IMR-90 (cell line): ENCODE results near the gene MRPL12. TPM values are rescaled to one million over a fixed set of nuclear protein-coding genes. Genes with fewer than 3 reads are reported as not detected.

Experiments used
- ATAC-seq: fragments of 200-7000 bp; cut with Tn5 transposase; 2 replicates; pipeline ENCODE4 v1.9.1; 2020; ENCODE audit warnings: low read depth, mild to moderate bottlenecking, moderate library complexity
- BruUV-seq: library from RNA; stranded (reverse); fragments of 400-500 nt; replicated peaks from 2 replicates; lab custom pipeline; 2021; lab: Mats Ljungman, UMichigan
- CTCF ChIA-PET: fragments of 300-600 bp; formaldehyde crosslinking; extraction: SDS; loops from one replicate; lab custom pipeline; 2021; ENCODE audit warnings: antibody characterized with exemption; lab: Yijun Ruan, JAX
- POLR2A ChIA-PET: fragments of 300-600 bp; sonication (Branson Sonifier 250); formaldehyde crosslinking; loops from one replicate; lab custom pipeline; 2022; ENCODE audit warnings: antibody characterized with exemption; ENCODE audit not compliant: unreplicated experiment; lab: Charles Lee
- DNase-seq: peaks from one replicate; pipeline ENCODE4 v3.0.0; 2013
- H2AFZ ChIP-seq: replicated peaks from 2 replicates; pipeline ENCODE3; 2013; ENCODE audit warnings: low read length, mild to moderate bottlenecking; ENCODE audit not compliant: poor library complexity
- H2AK5ac ChIP-seq: 2 replicates; pipeline ENCODE4 v1.6.1; 2013; ENCODE audit warnings: low read depth, low read length, inconsistent platforms
- H2AK9ac ChIP-seq: replicated peaks from 2 replicates; pipeline ENCODE3; 2013; ENCODE audit warnings: mild to moderate bottlenecking, low read depth, low read length, moderate library complexity; ENCODE audit not compliant: poor library complexity
- H2BK120ac ChIP-seq: 2 replicates; pipeline ENCODE4 v1.6.1; 2013; ENCODE audit warnings: low read depth, low read length, inconsistent platforms
- H2BK15ac ChIP-seq: 3 replicates; pipeline ENCODE4 v1.6.1; 2013; ENCODE audit warnings: low read depth, low read length, inconsistent platforms
- H2BK20ac ChIP-seq: 2 replicates; pipeline ENCODE4 v1.6.1; 2013; ENCODE audit warnings: low read depth, mild to moderate bottlenecking, inconsistent platforms, low read length, moderate library complexity
- H2BK5ac ChIP-seq: 2 replicates; pipeline ENCODE4 v1.6.1; 2013; ENCODE audit warnings: mild to moderate bottlenecking, low read depth, low read length, inconsistent platforms; ENCODE audit not compliant: poor library complexity, severe bottlenecking
- H3K14ac ChIP-seq: replicated peaks from 2 replicates; pipeline ENCODE4 v1.6.1; 2013; ENCODE audit warnings: low read depth, low read length, inconsistent platforms
- H3K18ac ChIP-seq: 2 replicates; pipeline ENCODE4 v1.6.1; 2013; ENCODE audit warnings: low read depth, low read length, control low read depth
- H3K23ac ChIP-seq: 2 replicates; pipeline ENCODE4 v1.6.1; 2013; ENCODE audit warnings: low read depth, low read length, inconsistent platforms
- H3K27ac ChIP-seq: 2 replicates; pipeline ENCODE4 v1.5.1; 2013; ENCODE audit warnings: mild to moderate bottlenecking, control low read depth, low read length; ENCODE audit not compliant: insufficient read depth
- H3K27me3 ChIP-seq: 2 replicates; pipeline ENCODE4 v1.6.1; 2013; ENCODE audit warnings: low read length; ENCODE audit not compliant: control insufficient read depth, insufficient read depth
- H3K36me3 ChIP-seq: 2 replicates; pipeline ENCODE4 v1.6.1; 2013; ENCODE audit warnings: low read length, mixed read lengths; ENCODE audit not compliant: control insufficient read depth, insufficient read depth
- H3K4ac ChIP-seq: 2 replicates; pipeline ENCODE4 v1.6.1; 2013; ENCODE audit warnings: low read depth, low read length, inconsistent platforms
- H3K4me1 ChIP-seq: 2 replicates; pipeline ENCODE4 v1.6.1; 2013; ENCODE audit warnings: low read length, mixed read lengths; ENCODE audit not compliant: control insufficient read depth, insufficient read depth
- H3K4me2 ChIP-seq: 2 replicates; pipeline ENCODE4 v1.6.1; 2013; ENCODE audit warnings: low read depth, mild to moderate bottlenecking, control low read depth, low read length, moderate library complexity
- H3K4me3 ChIP-seq: 2 replicates; pipeline ENCODE4 v1.5.1; 2013; ENCODE audit warnings: low read depth, mild to moderate bottlenecking, control low read depth, low read length, moderate library complexity; ENCODE audit not compliant: insufficient read depth
- H3K56ac ChIP-seq: 2 replicates; pipeline ENCODE4 v1.6.1; 2013; ENCODE audit warnings: low read length, inconsistent platforms; ENCODE audit not compliant: insufficient read depth; ENCODE audit errors: extremely low read depth
- H3K79me1 ChIP-seq, 2 experiments: 2 replicates each; pipeline ENCODE4 v1.6.1; 2013; ENCODE audit warnings: low read length in 2 of 2, inconsistent platforms in 1 of 2, low read depth in 1 of 2
- H3K9ac ChIP-seq: 2 replicates; pipeline ENCODE4 v1.6.1; 2013; ENCODE audit warnings: low read depth, low read length, control low read depth
- H3K9me1 ChIP-seq: 2 replicates; pipeline ENCODE4 v1.6.1; 2013; ENCODE audit warnings: low read length, inconsistent platforms; ENCODE audit not compliant: insufficient read depth
- H3K9me3 ChIP-seq: 2 replicates; pipeline ENCODE4 v1.6.1; 2013; ENCODE audit warnings: low read length; ENCODE audit not compliant: control insufficient read depth, insufficient read depth
- H4K20me1 ChIP-seq: 2 replicates; pipeline ENCODE4 v1.6.1; 2013; ENCODE audit warnings: low read length, inconsistent platforms; ENCODE audit not compliant: insufficient read depth
- H4K5ac ChIP-seq: 2 replicates; pipeline ENCODE4 v1.6.1; 2013; ENCODE audit warnings: mild to moderate bottlenecking, low read depth, low read length, control low read depth
- H4K8ac ChIP-seq, 2 experiments: 2 replicates each; pipeline ENCODE4 v1.6.1; 2013; ENCODE audit warnings: low read depth in 2 of 2, low read length in 2 of 2, control low read depth in 1 of 2, inconsistent platforms in 1 of 2
- H4K91ac ChIP-seq: 2 replicates; pipeline ENCODE4 v1.6.1; 2013; ENCODE audit warnings: low read depth, low read length, inconsistent platforms; ENCODE audit not compliant: insufficient read depth
- BHLHE40 ChIP-seq: fragments of 150-350 bp; IDR thresholded peaks from 2 replicates; pipeline ENCODE4 v1.6.1; 2016; ENCODE audit warnings: mild to moderate bottlenecking, low read depth, low read length
- CEBPB ChIP-seq: IDR thresholded peaks from 2 replicates; pipeline ENCODE4 v1.6.1; 2012; ENCODE audit warnings: low read depth, low read length, improper control_type of control experiment
- CHD1 ChIP-seq: IDR thresholded peaks from 2 replicates; pipeline ENCODE4 v1.6.1; 2012; ENCODE audit warnings: low read depth, low read length, improper control_type of control experiment
- ELK1 ChIP-seq: fragments of 150-350 bp; IDR thresholded peaks from 2 replicates; pipeline ENCODE4 v1.6.1; 2016; ENCODE audit warnings: low read depth, mild to moderate bottlenecking, low read length, moderate library complexity, borderline replicate concordance
- FOS ChIP-seq: fragments of 150-350 bp; IDR thresholded peaks from 2 replicates; pipeline ENCODE4 v1.6.1; 2016; ENCODE audit warnings: low read depth, low read length
- MAFK ChIP-seq: IDR thresholded peaks from 2 replicates; pipeline ENCODE4 v1.6.1; 2012; ENCODE audit warnings: low read depth, low read length, improper control_type of control experiment
- MAZ ChIP-seq: IDR thresholded peaks from 2 replicates; pipeline ENCODE4 v1.6.1; 2012; ENCODE audit warnings: low read depth, mild to moderate bottlenecking, low read length, improper control_type of control experiment, moderate library complexity, borderline replicate concordance
- MXI1 ChIP-seq: IDR thresholded peaks from 2 replicates; pipeline ENCODE4 v1.6.1; 2012; ENCODE audit warnings: low read depth, mild to moderate bottlenecking, low read length, moderate library complexity, borderline replicate concordance
- NFE2L2 ChIP-seq: fragments of 150-350 bp; IDR thresholded peaks from 2 replicates; pipeline ENCODE4 v1.6.1; 2016; ENCODE audit warnings: low read depth, mild to moderate bottlenecking, low read length
- POLR2A ChIP-seq: IDR thresholded peaks from 2 replicates; pipeline ENCODE4 v1.6.1; 2012; ENCODE audit warnings: mild to moderate bottlenecking, low read depth, low read length
- RAD21 ChIP-seq: IDR thresholded peaks from 2 replicates; pipeline ENCODE4 v1.6.1; 2012; ENCODE audit warnings: low read length, improper control_type of control experiment
- RCOR1 ChIP-seq: IDR thresholded peaks from 2 replicates; pipeline ENCODE4 v1.6.1; 2012; ENCODE audit warnings: mild to moderate bottlenecking, low read length, improper control_type of control experiment; ENCODE audit not compliant: insufficient replicate concordance
- RFX5 ChIP-seq: IDR thresholded peaks from 2 replicates; pipeline ENCODE4 v1.8.0; 2012; ENCODE audit warnings: low read depth, mild to moderate bottlenecking, low read length, moderate library complexity
- SMC3 ChIP-seq: fragments of 150-350 bp; IDR thresholded peaks from 2 replicates; pipeline ENCODE4 v1.6.1; 2016; ENCODE audit warnings: low read depth, mild to moderate bottlenecking, antibody characterized with exemption, low read length, moderate library complexity
- WGBS, 2 experiments: methylation state at CpG; one replicate each; pipeline versions ENCODE4 v1.1.5 to v1.1.7; 2013; ENCODE audit warnings: missing lambda C conversion rate in 2 of 2; ENCODE audit not compliant: insufficient read length in 1 of 2; ENCODE audit errors: extremely low coverage in 2 of 2; 5-methylcytosine and 5-hydroxymethylcytosine counted together
- dilution Hi-C: fragments of 300-500 bp; cut with HindIII; formaldehyde crosslinking; loops from one replicate; pipeline ENCODE4 v1.14.3; 2018; ENCODE audit warnings: low sequenced_read_pairs; ENCODE audit not compliant: unreplicated experiment
- in situ Hi-C: fragments of 300-500 bp; cut with MboI; formaldehyde crosslinking; loops from 3 replicates; pipeline ENCODE4 v1.14.3; 2019; ENCODE audit warnings: low sequenced_read_pairs, inconsistent platforms, mixed read lengths
- intact Hi-C: fragments of 100-400 bp; cut with micrococcal nuclease; formaldehyde crosslinking; loops from 2 replicates; pipeline ENCODE4 v1.10.0; 2022
- polyA plus RNA-seq, 3 experiments: library from polyadenylated mRNA; depleted of rRNA; stranded (reverse); fragments of >200 nt; gene quantifications; 2 replicates each; pipeline ENCODE4 v1.2.3, GENCODE V29; 2012; ENCODE audit warnings: low replicate concordance in 1 of 3
- total RNA-seq: library from RNA; depleted of rRNA; stranded (reverse); fragments of >200 nt; gene quantifications from 2 replicates; pipeline ENCODE4 v1.2.3, GENCODE V29; 2012
- TF ChIP-seq, protein P1 (sequence below): fragments of 150-350 bp; IDR thresholded peaks from 2 replicates; pipeline ENCODE4 v1.6.1; 2017; ENCODE audit warnings: mild to moderate bottlenecking, antibody characterized with exemption, low read length, low read depth
- TF ChIP-seq, protein P2 (sequence below): conservative IDR thresholded peaks from 2 replicates; pipeline ENCODE4 v1.5.1; 2012; ENCODE audit warnings: mild to moderate bottlenecking, low read depth, low read length, improper control_type of control experiment

Gene MRPL12
- total and polyA plus RNA-seq, 2 of the 4 experiments (the other 2 are of a cell fraction) = 17.2 to 111 TPM

- H3K4me3 ChIP-seq = no peak overlapping the region
- H2BK20ac ChIP-seq = no peak overlapping the region
- DNase-seq (no peak), ATAC-seq (no peak)
- H2AFZ ChIP-seq = no peak overlapping the region
- WGBS, 2 experiments = 90% methylated on average over 7 of the region's 23 CpGs; no CpG with 5 or more reads in 1 of the 2 experiments
- no peaks in the 10 kb centered on the region for H3K9me1 ChIP-seq
- no peak overlapping the region for H3K23ac ChIP-seq
- H3K36me3 ChIP-seq = no peaks in the 10 kb centered on the region
- no peak overlapping the region for H3K4ac ChIP-seq
- H2AK5ac ChIP-seq = no peak overlapping the region
- no peak overlapping the region for H3K4me2 ChIP-seq
- no peak overlapping the region for H2BK5ac ChIP-seq
- CTCF ChIA-PET = no interaction called here
- no peak overlapping the region for H3K27ac ChIP-seq
- TF ChIP-seq SMC3 = no peak
- TF ChIP-seq ELK1 = no peak
- TF ChIP-seq FOS = no peak
- no peak for TF ChIP-seq MXI1
- TF ChIP-seq, protein P1, sequence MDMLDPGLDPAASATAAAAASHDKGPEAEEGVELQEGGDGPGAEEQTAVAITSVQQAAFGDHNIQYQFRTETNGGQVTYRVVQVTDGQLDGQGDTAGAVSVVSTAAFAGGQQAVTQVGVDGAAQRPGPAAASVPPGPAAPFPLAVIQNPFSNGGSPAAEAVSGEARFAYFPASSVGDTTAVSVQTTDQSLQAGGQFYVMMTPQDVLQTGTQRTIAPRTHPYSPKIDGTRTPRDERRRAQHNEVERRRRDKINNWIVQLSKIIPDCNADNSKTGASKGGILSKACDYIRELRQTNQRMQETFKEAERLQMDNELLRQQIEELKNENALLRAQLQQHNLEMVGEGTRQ = no peak
- TF ChIP-seq RFX5 = no peak
- TF ChIP-seq MAFK = no peak
- no peak for TF ChIP-seq MAZ
- TF ChIP-seq CEBPB = no peak
- no peak for TF ChIP-seq NFE2L2
- no peak for TF ChIP-seq CHD1
- no peak for TF ChIP-seq BHLHE40
- TF ChIP-seq RAD21 = no peak
- no peak for TF ChIP-seq RCOR1
- TF ChIP-seq, protein P2, sequence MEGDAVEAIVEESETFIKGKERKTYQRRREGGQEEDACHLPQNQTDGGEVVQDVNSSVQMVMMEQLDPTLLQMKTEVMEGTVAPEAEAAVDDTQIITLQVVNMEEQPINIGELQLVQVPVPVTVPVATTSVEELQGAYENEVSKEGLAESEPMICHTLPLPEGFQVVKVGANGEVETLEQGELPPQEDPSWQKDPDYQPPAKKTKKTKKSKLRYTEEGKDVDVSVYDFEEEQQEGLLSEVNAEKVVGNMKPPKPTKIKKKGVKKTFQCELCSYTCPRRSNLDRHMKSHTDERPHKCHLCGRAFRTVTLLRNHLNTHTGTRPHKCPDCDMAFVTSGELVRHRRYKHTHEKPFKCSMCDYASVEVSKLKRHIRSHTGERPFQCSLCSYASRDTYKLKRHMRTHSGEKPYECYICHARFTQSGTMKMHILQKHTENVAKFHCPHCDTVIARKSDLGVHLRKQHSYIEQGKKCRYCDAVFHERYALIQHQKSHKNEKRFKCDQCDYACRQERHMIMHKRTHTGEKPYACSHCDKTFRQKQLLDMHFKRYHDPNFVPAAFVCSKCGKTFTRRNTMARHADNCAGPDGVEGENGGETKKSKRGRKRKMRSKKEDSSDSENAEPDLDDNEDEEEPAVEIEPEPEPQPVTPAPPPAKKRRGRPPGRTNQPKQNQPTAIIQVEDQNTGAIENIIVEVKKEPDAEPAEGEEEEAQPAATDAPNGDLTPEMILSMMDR = no peak
- no peak for TF ChIP-seq POLR2A
- no peak overlapping the region for H3K56ac ChIP-seq
- H4K8ac ChIP-seq = no peak overlapping the region
- in situ Hi-C loops = no loop called here
- H3K27me3 ChIP-seq = no peaks in the 10 kb centered on the region
- no peaks in the 10 kb centered on the region for H3K79me1 ChIP-seq
- H3K9ac ChIP-seq = no peak overlapping the region
- peaks cover 2% of the 10 kb centered on the region; the same call in 1 of the 2 replicates for H3K4me1 ChIP-seq
- no peak overlapping the region for H4K91ac ChIP-seq
- H4K5ac ChIP-seq = no peak overlapping the region
- H4K20me1 ChIP-seq = no peaks in the 10 kb centered on the region
- no TSS peak for BruUV-seq
- no peak overlapping the region for H2BK15ac ChIP-seq
- H3K18ac ChIP-seq = no peak overlapping the region
- no peaks in the 10 kb centered on the region for H3K9me3 ChIP-seq
- no peak overlapping the region for H2AK9ac ChIP-seq
- dilution Hi-C loops = no loop called here
- no peak overlapping the region for H3K14ac ChIP-seq
- intact Hi-C loops = no loop called here
- H2BK120ac ChIP-seq = no peak overlapping the region
- POLR2A ChIA-PET = no interaction called here
These were observed 24.3 kb downstream of the MRPL12 start for GRCh38 chr17:81727324-81728031.
